Esophagus squamous epithelium (tissue), 5 donors: ENCODE data around the gene STARD3. TPM values are rescaled to one million over a fixed set of nuclear protein-coding genes. Genes with fewer than 3 reads are reported as not detected.

Experiments used
- DNase-seq: peaks from one replicate; lab custom pipeline; 2025; lab: John Stamatoyannopoulos, UW
- H3K27ac ChIP-seq, 4 donors: fragments of 200-600 bp; sonication (generic); one replicate each; pipeline ENCODE4 v1.5.1; 2016 to 2019; ENCODE audit warnings: mild to moderate bottlenecking in 1 of 4
- H3K27me3 ChIP-seq, 4 donors: fragments of 200-600 bp; sonication (generic); 1 replicate in 3 of 4; 2 replicates in 1 of 4; pipeline versions ENCODE4 v1.5.1 to v1.6.0; 2017 to 2021; ENCODE audit warnings: antibody characterized with exemption in 1 of 4
- H3K36me3 ChIP-seq, 3 donors: fragments of 200-600 bp; sonication (generic); one replicate each; pipeline ENCODE4 v1.5.1; 2016 to 2019
- H3K4me1 ChIP-seq, 3 donors: fragments of 200-600 bp; sonication (generic); one replicate each; pipeline ENCODE4 v1.5.1; 2017 to 2019
- H3K4me3 ChIP-seq, 4 donors: fragments of 200-600 bp; sonication (generic); 1 replicate in 3 of 4; 2 replicates in 1 of 4; pipeline ENCODE4 v1.5.1; 2016 to 2019; ENCODE audit warnings: mild to moderate bottlenecking in 2 of 4, moderate library complexity in 1 of 4
- H3K9me3 ChIP-seq, 3 donors: fragments of 200-600 bp; sonication (generic); one replicate each; pipeline ENCODE4 v1.5.1; 2016 to 2019
- POLR2A ChIP-seq, 4 donors: fragments of 450-650 bp; IDR thresholded peaks; one replicate each; pipeline ENCODE4 v1.6.1; 2017; ENCODE audit warnings: antibody characterized with exemption in 4 of 4, mild to moderate bottlenecking in 4 of 4, moderate library complexity in 3 of 4
- WGBS, 2 donors: methylation state at CpG; one replicate each; pipeline ENCODE4 v1.1.5; 2018; 5-methylcytosine and 5-hydroxymethylcytosine counted together
- intact Hi-C: fragments of 100-400 bp; cut with DNase I; formaldehyde crosslinking; loops from one replicate; pipeline ENCODE4 v1.15.0; 2022
- total RNA-seq, 4 donors: library from RNA; depleted of rRNA; stranded (reverse); fragments of >200 nt; gene quantifications; one replicate each; pipeline ENCODE4 v1.1.0, GENCODE V29; 2016
- TF ChIP-seq, protein P1 (sequence below), 6 experiments: fragments of 450-650 bp in 4 of 6; fragments of 200-600 bp in 2 of 6; sonication (generic) in 2 of 6; IDR thresholded peaks; one replicate each; pipeline ENCODE4 v1.5.1; 2016 to 2019; ENCODE audit warnings: antibody characterized with exemption in 6 of 6, mild to moderate bottlenecking in 4 of 6, moderate library complexity in 4 of 6
- donor health status: DM: yes; HTN: yes; CAD: no.

The STARD3 gene
- total RNA-seq, 4 donors from 2014 or later: 27.3 to 46.7 (median 33.4) TPM

DNA sequence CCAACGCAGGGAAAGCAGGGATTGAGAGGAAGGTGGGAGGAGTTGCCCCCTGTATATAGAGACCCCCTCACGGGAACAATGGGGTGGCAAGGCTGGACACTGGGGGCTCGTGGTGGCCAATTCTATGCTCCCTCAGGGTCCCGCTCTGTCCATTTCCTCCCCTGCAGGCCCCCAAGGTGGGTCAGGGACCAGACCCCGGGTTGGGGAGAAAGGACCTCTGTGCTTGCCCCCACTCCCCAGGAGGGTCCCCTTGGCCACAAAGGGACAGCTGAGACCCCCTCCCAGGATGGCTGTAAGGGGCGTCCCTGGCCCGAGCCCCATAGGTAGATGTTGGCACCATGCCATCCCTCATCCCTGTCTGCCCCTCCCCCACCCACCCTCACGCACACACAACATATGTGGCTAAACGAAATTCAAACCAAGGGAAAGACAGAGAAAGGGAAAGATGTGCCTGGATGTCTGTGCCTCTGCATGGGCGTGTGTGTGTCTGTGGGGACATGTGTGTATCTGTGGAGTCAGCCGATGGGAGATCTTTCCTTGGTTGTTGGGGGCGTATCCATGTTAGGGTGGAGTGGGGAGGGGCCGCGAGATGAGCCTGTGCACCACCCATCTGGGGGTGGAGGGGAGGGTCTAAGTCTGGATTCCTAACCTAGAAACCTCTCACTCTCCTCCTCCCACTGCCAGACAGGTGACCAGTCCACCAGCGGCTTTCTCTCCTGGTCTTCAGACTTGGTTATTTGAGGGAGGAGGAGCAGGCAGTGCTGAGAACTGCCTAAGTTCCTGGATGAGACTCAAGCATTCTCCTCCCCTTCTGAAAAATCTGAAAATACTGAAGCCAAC, 28.6 kb upstream of the STARD3 start:
- Histone ChIP-seq H3K27me3 (peaks cover 38 to 100% (median 51%) of the 10 kb centered on the region in 4 donors), H3K4me1 (peaks cover 28 to 50% (median 34%) of the 10 kb centered on the region in 3 donors), H3K4me3 (no peak overlapping the region), H3K36me3 (no peaks in the 10 kb centered on the region), H3K9me3 (no peaks in the 10 kb centered on the region), H3K27ac (no peak overlapping the region)
- 17 to 23% methylated on average over 9 to 11 of the region's 15 CpGs for WGBS, 2 donors
- TF ChIP-seq, protein P1, sequence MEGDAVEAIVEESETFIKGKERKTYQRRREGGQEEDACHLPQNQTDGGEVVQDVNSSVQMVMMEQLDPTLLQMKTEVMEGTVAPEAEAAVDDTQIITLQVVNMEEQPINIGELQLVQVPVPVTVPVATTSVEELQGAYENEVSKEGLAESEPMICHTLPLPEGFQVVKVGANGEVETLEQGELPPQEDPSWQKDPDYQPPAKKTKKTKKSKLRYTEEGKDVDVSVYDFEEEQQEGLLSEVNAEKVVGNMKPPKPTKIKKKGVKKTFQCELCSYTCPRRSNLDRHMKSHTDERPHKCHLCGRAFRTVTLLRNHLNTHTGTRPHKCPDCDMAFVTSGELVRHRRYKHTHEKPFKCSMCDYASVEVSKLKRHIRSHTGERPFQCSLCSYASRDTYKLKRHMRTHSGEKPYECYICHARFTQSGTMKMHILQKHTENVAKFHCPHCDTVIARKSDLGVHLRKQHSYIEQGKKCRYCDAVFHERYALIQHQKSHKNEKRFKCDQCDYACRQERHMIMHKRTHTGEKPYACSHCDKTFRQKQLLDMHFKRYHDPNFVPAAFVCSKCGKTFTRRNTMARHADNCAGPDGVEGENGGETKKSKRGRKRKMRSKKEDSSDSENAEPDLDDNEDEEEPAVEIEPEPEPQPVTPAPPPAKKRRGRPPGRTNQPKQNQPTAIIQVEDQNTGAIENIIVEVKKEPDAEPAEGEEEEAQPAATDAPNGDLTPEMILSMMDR (IDR thresholded peaks at IDR 0.05): no peak
- TF ChIP-seq POLR2A (IDR thresholded peaks at IDR 0.05): no peak
- intact Hi-C loops: no loop called here
- no peak for DNase-seq

DNA sequence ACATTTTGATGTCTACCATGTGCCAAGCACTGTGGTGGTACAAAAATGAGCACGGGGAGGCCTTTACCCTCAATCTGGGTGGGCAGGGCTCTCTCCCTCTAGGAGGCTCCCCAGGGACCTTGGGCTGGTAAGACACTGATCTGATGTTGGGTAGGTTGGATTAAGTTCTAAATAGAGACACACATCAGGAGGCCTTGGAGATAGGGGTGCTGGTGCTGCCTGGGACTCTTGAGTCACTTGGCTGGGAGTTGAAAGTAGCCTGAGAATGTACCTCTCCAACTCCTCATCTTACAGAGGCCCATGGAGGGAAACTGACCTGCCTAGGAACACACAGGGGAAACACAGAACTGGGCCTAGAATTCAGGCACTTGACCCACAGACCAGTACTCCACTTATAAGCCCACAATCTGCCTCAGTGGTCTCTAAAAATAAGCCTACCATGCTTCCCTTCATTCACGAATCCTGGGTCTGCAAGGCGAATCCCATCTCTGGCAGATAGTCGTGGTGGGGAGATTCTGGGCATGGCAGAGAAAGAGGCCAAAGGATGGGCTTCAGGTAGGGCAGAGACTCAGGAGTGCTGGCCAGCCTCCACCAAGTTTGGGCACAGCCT, 27.4 kb upstream of the STARD3 start:
- 86 to 88% methylated on average over 1 to 4 of the region's 4 CpGs for WGBS, 2 donors
- H3K36me3 ChIP-seq: no peaks in the 10 kb centered on the region
- TF ChIP-seq POLR2A (IDR thresholded peaks at IDR 0.05): no peak
- TF ChIP-seq, protein P1 (IDR thresholded peaks at IDR 0.05): no peak
- H3K27ac ChIP-seq: no peak overlapping the region
- H3K27me3 ChIP-seq: peaks cover 32 to 100% (median 40%) of the 10 kb centered on the region in 4 donors
- no peaks in the 10 kb centered on the region for H3K9me3 ChIP-seq
- peaks cover 25 to 39% (median 29%) of the 10 kb centered on the region in 3 donors for H3K4me1 ChIP-seq
- no peak for DNase-seq
- no peak overlapping the region for H3K4me3 ChIP-seq
- intact Hi-C loops: no loop called here

DNA sequence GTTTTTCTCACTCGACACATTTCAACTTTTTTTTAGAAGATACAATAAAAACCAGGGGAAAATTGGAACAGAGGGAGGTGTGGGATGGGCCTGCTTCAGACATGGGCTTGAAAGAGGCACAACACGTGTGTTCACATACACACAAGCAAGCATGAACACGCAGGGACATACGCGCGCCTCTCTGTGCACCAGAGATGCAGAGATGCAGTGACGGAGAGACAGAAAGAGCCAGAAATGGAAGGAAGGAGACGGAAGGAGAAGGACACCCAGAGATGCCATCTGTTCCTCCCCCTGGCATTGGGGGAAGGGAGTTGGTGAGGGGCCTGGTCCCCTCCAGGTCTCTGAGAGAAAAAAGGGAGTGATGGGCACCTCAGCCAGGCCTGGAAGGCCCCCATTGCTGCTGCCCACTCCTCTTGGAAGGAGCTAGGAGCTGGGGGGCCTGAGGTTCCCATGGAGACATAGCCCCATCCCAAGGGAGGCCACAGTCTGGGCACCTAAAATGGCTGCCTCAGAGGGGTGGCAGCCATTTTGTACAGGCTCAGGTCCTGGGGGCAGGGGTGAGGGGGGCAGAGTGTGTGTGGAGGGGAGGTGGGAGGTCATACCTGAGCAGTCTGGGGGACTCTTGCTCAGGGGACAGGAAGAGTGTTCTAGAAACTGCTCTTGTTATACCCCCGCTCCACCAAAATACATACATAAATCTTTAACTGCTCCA, 25.4 kb upstream of the STARD3 start:
- Histone ChIP-seq H3K4me3 (no peak overlapping the region), H3K4me1 (peaks cover 9 to 19% (median 12%) of the 10 kb centered on the region in 3 donors), H3K27ac (no peak overlapping the region), H3K9me3 (no peaks in the 10 kb centered on the region), H3K36me3 (no peaks in the 10 kb centered on the region), H3K27me3 (peaks cover 18 to 100% (median 25%) of the 10 kb centered on the region in 4 donors)
- intact Hi-C loops: no loop called here
- no peak for DNase-seq
- no peak for TF ChIP-seq POLR2A (IDR thresholded peaks at IDR 0.05)
- TF ChIP-seq, protein P1 (IDR thresholded peaks at IDR 0.05): no peak
- 59 to 72% methylated on average over 9 of the region's 9 CpGs for WGBS, 2 donors

DNA sequence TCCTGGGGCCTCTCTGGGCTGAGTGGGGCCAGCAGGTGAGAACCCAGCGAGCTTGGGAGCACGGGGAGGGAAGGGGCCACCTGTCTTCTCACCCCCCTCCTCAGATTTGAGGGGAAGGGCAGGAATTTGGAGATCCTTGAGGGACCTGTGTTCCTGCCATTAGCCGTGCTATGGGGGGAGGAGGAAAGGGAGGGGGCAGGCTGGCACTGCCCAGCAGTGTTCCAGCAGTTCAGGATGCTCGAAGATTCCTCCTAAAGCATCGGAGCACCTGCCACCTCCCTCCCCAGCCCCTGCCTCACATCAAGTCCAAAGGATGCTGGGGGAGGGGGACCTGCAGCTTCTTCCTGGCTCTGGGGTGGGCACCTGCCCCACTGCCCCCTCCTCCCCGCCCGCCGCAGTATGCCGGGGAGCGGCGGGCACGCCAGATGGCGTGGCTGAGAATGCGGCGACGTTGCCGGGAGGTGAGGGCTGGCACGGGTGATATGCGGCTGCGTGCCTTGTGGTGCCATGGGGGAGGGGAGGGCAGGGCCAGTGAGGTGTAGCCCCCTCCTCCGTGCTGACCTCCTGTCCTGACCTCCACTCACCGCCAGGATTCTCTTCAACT, 24.6 kb upstream of the STARD3 start:
- TF ChIP-seq, protein P1 (IDR thresholded peaks at IDR 0.05): no peak
- TF ChIP-seq POLR2A (IDR thresholded peaks at IDR 0.05): no peak
- Histone ChIP-seq H3K9me3 (no peaks in the 10 kb centered on the region), H3K36me3 (no peaks in the 10 kb centered on the region), H3K27me3 (peaks cover 9 to 100% (median 17%) of the 10 kb centered on the region in 4 donors), H3K4me3 (no peak overlapping the region), H3K4me1 (peaks cover under 1 to 14% (median 8%) of the 10 kb centered on the region in 3 donors), H3K27ac (no peak overlapping the region)
- WGBS, 2 donors: 10% methylated on average over 2 of the region's 22 CpGs; no CpG with 5 or more reads in 1 of the 2 donors
- DNase-seq: no peak
- intact Hi-C loops: no loop called here
